IPS DF 4.7 (cell line): ENCODE data around the gene MARCHF3.
"Not testable (repeated sequence)": the region's sequence is repeated elsewhere in the genome, so short reads cannot be mapped to it uniquely, and the experiment has no call there.

ENCODE experiments used
- DNase-seq: peaks from one replicate; pipeline ENCODE4 v3.0.0-alpha.2; 2013; ENCODE audit warnings: low spot score; ENCODE audit errors: extremely low read depth

Gene MARCHF3

GRCh38 chr5:127012916-127013315 is 17.4 kb downstream of the MARCHF3 start:
- DNase-seq, result no peak

- DNase-seq, result no peak
These were observed 18.3 kb downstream of the MARCHF3 start for GRCh38 chr5:127011961-127012644.

- no peak for DNase-seq
These were observed 19.2 kb downstream of the MARCHF3 start for GRCh38 chr5:127011153-127011552.

GRCh38 chr5:127010362-127010761 is 20.0 kb downstream of the MARCHF3 start:
- no peak for DNase-seq

- no peak for DNase-seq
These were observed 20.6 kb downstream of the MARCHF3 start for GRCh38 chr5:127009784-127010183.

GRCh38 chr5:127008300-127008975 is 21.9 kb downstream of the MARCHF3 start:
- DNase-seq, result no peak

GRCh38 chr5:127007522-127007921 is 22.8 kb downstream of the MARCHF3 start:
- DNase-seq, result no peak

- DNase-seq, result no peak
These were observed 23.6 kb downstream of the MARCHF3 start for GRCh38 chr5:127006744-127007143.

GRCh38 chr5:127005282-127005681 is 25.1 kb downstream of the MARCHF3 start:
- DNase-seq, result not testable (repeated sequence)

GRCh38 chr5:127004721-127005120 is 25.6 kb downstream of the MARCHF3 start:
- DNase-seq, result no peak

- DNase-seq, result no peak
These were observed 26.4 kb downstream of the MARCHF3 start for GRCh38 chr5:127003798-127004495.

- DNase-seq, result no peak
These were observed 28.0 kb downstream of the MARCHF3 start for GRCh38 chr5:127002390-127002789.

GRCh38 chr5:127001621-127002296 is 28.6 kb downstream of the MARCHF3 start:
- DNase-seq, result no peak

- DNase-seq, result no peak
These were observed 31.3 kb downstream of the MARCHF3 start for GRCh38 chr5:126998895-126999570.

GRCh38 chr5:126998201-126998631 is 32.1 kb downstream of the MARCHF3 start:
- no peak for DNase-seq

GRCh38 chr5:126995689-126996088 is 34.7 kb downstream of the MARCHF3 start:
- DNase-seq, result no peak

GRCh38 chr5:126995039-126995438 is 35.3 kb downstream of the MARCHF3 start:
- no peak for DNase-seq

- DNase-seq, result no peak
These were observed 35.9 kb downstream of the MARCHF3 start for GRCh38 chr5:126994485-126994884.

GRCh38 chr5:126988021-126988569 is 42.3 kb downstream of the MARCHF3 start:
- DNase-seq, result no peak

GRCh38 chr5:126987271-126987899 is 43.0 kb downstream of the MARCHF3 start:
- DNase-seq, result no peak
